GM19351 (cell line): ENCODE results near the gene OTUB2.

ENCODE experiments used
- ATAC-seq: cut with Tn5 transposase; IDR thresholded peaks from one replicate; pipeline ENCODE4 v1.9.1; 2021; ENCODE audit warnings: mild to moderate bottlenecking, moderate library complexity; ENCODE audit not compliant: unreplicated experiment

The OTUB2 gene

DNA sequence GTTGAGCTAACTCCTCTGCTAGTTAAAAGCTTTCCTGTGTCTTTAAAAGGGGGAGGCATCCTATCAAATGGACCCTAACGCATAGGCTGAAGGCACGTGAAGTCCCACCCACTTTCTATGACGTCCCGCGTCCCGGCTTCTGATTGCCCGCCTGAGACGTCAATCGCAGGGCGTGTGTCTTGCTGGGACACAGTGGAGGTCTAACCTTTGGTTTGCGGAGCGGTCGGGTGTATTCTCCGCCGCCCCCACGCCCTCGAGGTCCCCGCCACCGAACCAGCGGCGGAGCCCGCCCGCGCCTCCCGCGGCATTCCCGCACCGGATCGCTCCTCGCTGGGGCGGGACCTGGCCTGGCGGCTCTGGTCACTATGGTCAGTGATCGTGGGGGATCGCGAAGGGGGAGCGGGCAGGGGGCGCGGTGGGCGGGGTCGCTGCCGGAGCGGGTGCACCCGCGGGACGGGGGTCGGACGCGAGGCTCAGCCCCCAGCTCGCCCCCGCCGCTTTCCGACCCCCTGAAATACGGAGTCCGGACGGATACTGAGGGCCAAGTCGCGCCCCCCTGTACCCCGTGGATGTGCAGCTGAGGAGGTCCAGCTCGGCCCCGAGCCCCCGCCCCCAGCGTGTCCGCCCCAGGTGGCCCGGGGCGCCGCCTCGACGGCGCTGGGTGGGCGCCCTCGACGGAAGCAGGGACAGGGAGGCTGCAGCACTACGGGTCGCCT lies at the start of gene OTUB2:
Gene OTUB2 (plus strand): TSS at position 168 of the 716 bp plus-strand sequence. CDS start 198 bp downstream, at position 366.
- ATAC-seq = peak; percentile 100

DNA sequence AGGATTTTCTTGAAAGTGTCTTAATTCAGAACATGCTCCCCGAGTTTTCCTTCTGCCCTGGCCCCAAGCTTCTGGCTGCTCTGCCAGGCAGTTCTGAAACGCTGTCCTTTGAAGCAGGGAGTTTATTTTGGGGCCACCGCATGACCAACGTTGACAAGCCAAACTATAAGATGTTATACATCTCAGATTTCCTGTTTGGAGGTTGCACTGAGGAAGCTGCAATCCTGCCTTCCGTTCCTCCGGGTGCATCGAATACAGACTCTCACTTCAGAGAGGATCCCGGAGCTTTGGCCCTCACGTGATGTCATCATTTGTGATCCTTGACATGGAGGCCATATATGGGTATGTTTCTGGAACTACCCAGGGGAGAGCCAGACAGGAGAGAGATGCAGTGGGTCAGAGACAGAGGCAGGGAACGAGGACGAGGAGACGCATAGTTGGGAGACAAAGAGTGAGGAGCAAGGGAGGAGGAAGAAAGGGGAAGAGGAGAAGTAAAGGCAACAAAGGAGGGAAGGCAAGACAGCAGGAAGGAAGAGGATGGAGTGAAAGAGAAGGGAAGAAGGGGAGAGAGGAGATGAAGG lies 49.6 kb upstream of the OTUB2 start, which contains the start of gene ASB2:
Gene ASB2 (minus strand): TSS at position 94 of the 581 bp plus-strand sequence. CDS start 12,031 bp downstream, outside the sequence.
- no peak for ATAC-seq

DNA sequence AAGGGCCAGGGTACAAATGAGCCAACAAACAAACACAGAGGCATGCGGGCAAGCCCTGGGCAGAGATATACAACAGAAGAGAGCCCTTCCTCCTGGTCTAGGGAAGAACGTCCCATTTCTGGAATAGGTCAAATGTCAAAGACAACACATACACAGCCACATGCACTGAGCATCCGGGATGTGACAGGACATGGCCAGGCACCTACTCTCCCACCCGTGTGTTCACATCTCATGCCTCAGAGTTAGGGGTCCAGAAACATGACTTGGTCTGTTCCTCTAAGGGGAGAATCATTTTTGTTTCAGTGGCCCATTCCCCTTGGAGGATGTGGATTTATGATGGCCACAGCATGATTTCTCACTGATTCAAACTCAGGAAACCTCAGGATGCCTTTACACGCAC lies 49.0 kb upstream of the OTUB2 start:
- ATAC-seq = no peak

DNA sequence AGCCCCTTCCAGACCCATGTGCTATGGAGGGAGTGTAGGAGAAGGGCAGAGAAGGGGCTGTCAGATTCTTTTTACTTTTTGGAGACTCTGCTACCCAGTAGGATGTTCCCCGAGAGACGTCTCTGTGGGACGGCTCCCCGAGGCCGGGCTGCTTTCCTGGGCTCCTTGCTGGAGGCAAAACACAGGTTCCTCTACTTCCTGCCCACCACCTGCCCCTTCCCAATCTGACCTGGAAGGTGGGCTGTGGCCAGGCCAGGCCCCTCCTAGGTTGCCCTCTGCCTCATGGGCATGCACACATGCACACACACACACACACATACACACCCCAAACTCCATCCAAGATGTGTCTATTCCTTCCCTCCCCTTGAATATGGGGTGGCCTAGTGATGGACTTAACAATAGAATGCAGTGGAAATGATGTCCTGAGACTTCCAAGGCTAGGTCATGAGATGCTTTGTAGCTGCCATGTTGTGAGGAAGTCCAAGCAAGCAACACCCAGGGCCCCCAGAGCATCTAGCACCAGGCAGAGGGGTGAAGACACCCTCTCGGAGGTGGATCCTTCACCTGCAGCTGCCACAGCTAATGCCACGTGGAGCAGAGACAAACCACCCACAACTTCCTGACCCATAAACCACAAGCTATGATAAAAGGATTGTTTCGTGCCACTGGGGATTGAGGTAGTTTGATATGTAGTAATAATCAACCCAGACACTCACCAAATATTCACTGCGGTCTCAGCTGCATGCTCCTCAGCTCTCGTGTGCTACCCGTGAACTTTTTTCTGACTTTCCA lies 48.2 kb upstream of the OTUB2 start:
- ATAC-seq = peak; percentile 31

DNA sequence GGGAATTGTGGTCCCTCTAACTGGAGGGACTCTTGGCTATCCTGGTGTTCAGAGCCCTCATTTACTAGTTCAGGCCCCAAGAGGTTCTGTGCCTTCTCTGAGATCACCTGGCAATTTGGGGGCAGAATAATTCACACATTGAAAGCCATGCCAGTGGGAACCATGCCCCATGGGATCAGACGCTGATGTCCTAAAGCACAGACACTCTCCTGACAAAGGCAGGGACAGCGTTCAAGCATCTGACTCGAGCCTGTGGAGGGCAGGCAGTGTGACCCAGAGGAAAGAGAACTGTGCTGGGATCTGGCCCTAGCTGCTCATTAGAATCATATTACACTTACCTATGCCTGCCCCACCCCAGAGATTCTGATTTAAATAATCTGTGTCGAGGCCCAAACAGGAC lies 47.4 kb upstream of the OTUB2 start:
- no peak for ATAC-seq

DNA sequence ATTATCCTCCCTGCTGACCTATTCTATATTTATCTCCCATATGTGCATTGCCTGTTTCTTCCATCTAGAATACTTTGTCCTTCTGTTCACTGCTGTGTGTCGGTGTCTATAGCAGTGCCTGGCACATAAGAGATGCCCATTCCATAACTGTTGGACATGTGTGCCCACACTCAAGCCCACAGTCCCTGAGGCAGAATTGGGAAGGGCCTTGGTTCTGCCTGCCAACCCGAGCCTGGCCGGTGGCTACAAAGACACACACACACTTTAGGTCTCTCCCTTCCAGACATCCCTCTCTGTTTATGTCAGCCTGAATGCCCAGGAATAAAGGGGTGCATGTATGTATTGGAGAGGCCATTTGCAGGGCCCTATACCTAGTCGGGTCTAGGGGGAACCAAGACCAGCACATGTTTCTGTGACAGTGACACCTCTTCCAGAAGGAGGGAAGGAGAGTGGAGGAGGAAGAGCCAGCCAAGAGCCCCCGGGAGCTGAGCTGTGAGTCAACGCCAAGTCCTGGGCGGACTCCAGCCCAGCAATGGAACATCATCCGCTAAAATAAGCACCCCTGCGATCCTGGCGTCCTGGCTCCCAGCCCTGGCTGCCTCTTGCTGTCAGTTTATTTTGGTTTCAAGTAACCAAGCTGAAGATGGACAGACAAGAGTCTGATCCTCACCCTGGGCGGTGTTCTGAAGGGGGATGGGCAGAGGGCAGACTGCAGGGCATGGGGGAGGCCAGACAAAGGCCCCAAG lies 45.5 kb upstream of the OTUB2 start:
- no peak for ATAC-seq

DNA sequence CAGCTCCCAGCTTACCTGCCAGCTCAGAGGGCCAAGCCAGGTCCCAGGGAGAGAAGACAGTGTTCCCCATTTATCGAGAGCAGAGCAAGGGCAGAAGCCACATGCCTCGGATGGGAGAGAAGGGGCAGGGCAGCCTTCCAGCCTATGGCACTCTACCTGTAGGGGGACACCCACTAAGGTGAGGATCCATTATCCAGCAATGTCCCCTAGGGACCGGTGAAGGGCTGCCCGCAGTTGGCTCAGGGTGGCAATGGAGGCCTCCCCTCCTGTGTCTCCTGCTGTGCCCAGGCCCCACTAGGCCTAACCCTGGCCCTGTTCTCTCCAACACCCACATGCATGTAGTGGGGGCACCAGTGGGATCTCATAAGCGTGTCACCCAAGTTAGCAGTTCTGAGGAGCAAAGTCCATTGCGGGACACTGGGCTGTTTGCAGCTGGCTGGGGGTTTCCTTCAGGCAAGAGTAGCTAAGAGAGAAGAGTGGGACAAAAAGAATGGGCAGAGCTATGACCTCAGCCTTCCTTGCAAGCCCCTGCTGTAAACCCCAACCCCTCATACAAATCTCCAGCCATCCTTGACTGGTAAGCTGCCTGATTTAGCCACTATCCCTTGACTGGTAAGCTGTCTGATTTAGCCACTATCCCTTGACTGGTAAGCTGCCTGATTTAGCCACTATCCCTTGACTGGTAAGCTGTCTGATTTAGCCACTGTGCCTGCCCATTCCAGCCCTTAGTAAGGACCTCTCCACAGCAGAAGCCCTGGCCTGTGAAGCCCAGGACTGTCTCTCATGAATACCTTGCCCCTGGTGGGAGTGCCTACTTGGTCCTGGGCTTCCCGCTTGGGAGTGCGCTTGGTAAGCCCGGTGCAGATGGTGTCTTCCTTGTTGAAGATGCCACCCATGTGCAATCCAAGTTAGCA lies 44.6 kb upstream of the OTUB2 start:
- ATAC-seq = no peak

DNA sequence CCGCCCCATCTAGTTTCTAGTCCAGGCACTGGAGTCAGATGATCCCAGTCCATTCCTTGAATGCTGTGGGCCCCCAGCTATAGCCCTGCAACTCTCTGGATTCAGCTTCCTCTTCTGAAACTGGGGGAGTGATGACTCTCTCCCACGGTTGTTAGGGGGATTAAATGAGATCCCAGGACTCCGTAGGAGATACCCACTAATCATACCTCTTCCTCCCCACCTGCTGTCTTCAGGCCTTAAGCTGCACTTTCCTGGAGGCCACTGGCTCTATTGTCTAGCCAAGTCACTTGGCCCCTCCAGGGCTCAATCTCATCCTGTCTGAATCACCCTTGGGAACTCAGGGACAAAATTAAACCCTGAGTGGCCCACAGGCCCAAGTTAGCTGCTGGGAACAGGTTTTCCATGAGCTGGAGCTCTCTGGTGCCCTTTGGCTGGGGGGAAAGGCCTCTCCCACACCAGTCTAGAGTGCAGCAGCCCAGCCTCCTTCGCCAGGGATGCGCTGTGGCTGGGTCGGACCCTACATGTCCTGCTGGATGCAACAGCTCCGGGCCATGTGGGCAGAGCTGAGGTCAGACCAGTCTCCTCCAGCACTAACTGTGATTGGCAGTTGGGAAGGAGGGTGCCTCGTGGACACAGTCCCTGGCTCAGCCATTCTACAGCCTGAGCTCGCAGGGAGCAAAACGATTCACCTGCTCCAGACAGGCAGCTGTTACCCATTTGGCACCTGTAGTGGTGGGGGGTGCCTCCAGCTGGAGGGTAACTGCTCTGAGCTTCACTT lies 43.7 kb upstream of the OTUB2 start:
- ATAC-seq = no peak

DNA sequence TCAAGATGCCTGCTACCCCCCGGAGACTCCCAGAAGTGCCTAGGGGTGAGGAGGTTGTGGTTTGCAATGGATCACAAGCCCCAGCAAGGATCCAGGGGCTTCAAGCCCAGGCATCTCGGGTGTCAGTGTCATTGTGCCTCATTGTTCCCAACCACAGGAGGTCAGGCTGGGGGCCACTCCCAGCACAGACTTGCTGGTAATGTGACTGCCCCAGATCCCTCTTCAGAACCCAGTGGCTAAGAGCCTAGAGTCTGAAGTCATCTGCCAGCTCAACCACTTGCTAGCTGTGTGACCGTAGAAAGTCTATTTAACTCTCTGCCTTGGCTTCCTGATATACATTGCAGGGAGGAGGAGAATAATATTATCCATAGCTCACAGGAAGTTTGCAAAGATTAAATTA lies 42.1 kb upstream of the OTUB2 start:
- no peak for ATAC-seq

DNA sequence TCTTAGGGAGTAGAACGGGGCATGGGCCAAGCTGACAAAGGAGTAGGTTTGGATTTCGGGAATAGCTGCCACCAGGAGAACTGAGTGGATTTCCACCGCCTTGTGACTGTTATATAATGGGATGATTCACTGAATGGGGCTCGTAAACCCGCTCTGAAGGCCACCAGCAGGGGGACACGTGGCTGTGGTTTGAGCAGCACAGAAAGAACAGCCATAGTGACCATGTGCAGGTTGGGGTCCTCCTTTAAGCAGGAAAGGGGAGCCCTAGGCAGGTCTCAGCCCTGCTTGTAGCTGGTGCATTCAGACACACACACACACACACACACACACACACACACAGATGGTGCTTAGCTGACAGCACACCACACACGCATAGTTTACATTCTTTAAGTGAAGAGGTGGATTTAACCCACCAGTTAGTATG lies 41.1 kb upstream of the OTUB2 start:
- ATAC-seq = no peak

DNA sequence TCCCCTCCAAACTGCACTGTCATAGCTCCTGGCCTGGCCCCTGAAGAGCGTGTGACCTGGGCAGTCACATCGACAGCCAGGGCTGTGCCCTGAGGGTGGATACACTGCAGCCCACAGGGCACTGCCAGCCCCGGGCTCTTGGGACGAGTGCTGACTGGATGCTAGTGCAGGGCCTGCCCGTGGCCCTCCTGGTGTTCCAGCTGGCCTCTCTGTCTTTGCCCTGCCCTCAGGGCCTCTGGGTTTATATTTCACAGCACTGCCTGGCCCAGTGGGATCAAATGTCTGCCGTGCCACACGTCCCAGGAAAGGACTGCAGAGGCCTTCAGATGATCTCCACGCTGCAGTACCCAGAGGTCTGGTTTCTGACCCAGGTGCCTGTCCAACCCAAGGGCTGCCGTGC lies 39.2 kb upstream of the OTUB2 start:
- no peak for ATAC-seq

DNA sequence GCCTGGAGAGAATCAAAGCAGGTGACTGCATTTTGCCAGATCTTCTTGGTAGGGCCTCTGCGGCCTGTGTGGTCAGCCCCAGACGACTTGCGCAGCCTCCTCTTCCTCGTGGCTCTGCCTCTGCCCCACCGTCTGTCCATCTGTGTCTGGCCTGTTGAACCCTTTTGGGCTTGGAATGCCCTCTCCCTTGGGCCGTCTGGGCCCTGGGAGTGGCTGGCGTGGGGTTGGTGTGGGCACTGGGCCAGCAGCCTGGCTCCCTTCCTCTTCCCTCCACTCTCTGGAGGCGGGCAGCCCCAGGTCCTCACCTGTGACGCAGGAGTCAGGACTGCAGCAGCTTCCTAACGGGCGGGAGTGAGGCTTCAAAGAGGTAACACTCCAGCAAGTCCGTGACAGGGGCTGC lies 38.8 kb upstream of the OTUB2 start:
- no peak for ATAC-seq

DNA sequence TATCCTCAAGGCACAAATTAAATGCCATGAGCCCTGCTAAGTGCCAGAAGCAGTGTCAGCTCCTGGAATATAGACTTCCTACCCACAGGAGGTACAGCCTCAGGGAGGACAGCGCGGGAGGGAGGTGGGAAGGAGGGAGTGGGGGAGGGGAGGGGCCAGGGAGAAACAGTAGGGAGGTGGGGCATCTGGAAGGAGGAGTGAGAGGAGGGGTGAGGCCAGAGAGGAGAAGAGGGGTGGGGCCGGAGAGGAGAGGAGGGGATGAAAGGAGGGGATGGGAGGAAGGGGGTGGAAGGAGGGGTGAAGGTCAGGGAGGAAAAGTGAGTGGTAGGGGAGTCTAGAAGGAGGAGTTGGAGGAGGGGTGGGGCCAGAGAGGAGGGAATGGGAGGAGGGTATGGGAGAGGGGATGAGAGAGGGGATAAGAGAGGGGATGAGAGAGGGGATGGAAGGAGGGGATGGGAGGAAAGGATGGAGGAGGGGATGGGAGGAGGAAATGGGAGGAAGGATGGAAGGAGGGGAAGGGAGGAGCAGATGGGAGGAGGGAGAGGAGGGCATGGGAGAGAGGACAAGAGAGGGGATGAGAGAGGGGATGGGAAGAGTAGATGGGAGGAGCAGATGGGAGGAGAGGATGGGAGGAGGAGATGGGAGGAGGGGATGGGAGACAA lies 38.2 kb upstream of the OTUB2 start:
- no peak for ATAC-seq

DNA sequence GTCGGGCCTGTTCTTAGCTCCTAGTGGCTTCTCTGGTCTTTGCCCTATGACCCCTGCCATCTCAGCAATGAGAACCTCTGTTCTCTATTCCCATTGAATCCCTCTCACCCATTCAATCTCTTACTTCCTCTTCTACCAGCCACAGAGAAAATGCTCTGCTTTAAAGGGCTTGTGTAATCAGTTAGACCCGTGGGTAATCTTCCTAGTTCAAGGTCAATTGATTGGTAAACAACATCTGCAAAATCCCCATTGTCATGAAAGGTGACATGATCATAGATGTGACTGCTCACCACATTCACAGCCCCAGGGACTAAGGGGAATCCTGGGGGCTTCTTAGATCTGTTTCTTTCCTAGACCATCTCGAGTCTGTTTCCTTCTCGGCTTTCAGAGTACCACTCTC lies 36.2 kb upstream of the OTUB2 start:
- peak; percentile 52 for ATAC-seq

DNA sequence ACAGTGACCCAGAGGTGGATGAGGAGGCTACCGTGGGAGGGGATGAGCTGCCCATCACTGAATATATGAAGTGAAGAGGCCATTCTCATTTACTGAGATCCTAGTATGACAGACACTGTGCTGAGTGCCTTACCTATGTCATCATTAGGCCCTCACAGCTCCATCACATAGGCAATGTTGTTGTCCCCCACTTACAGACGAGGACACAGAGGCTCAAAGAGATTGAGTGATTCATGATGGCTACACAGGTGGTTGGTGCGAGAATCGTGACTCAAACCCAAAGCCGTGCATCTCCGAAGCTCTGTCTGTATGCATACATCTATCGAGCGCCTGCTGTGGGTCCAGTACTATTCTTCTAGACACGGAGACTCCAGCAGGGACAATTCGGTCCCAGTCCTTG lies 34.9 kb upstream of the OTUB2 start:
- no peak for ATAC-seq

DNA sequence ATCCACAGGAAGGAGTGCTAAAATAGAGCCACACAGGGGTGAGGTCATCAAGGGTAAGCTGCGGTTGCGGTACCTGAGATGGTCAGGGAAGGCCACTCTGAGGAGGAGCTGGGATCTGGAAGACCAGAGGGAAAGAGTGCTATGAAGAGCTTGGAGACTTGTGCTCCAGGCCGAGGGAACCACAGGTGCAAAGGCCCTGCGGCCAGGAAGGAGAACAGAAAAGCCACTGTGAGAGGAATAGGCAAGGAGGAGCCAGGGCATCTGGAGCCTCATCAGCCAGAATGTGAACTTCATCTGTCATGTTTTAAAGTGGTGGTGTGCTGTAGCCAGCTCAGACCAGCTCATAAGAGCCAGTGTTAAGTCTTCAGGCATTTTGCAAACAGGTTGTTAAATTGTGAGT lies 34.5 kb upstream of the OTUB2 start:
- no peak for ATAC-seq

DNA sequence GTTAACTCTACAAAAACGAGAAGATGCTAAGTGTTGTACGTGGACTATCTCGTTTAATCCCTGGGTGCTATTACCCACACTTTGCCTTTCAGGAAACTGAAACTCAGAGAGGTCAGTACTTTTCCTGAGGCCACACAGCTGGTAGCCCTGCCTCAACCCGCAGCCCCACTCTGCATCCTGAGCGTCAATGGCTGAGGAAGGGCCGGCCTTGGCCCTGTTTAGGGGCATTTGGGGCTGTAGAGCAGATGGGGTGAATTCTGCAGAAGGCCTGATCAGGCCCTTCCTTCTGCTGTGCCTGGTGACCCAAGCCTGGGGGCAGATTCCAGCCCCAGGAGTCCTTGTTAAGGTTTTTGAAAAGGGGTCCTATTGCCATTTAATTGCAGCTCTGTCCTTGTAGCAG lies 32.8 kb upstream of the OTUB2 start:
- ATAC-seq = no peak

DNA sequence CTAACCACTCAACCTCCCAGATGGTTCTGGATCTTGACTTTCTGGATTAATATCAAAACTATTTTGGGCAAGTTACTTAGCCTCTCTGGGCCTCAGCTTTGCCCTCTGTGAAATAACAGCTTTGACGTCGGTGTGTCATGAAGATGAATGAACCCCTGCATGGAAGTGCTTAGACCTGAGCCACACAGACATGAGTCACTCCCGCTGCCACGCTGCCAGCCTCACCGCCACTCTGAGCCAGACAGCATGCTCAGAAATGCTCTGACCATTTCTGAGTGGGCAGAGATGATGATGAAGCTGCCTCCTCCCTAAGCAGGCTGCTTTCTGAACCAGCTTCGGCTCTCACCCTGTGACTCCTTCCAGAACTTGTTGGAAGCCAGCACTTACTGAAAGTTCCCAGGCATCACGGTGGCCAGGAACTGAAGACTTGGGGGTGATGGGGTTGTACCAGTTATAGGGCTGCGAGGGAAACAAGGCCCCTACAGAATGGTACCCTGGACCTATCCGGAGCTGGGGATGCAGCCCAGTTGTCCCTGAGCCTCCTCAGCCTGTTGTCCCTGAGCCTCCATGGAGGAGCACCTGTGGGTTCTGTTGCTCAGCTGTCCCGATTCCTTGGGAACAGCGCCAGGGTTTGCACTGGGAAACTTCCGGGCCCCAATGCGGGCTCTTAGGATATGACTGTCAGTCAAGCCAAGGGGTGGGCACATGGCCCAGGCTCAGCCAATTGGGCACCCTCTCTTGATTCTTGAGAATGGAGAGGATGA lies 31.0 kb upstream of the OTUB2 start:
- ATAC-seq = no peak
